WTC11 (cell line): Measurements from ENCODE around the gene NPB. TPM values are rescaled to one million over a fixed set of nuclear protein-coding genes. Genes with fewer than 3 reads are reported as not detected.
A peak's percentile ranks its signal among the peaks of the same experiment; 100 is the strongest.

Source experiments
- ATAC-seq: fragments of 200-7000 bp; cut with Tn5 transposase; 2 replicates; pipeline ENCODE4 v1.10.0; 2021; ENCODE audit warnings: mild to moderate bottlenecking, moderate library complexity
- CTCF ChIA-PET: fragments of 300-600 bp; sonication (Branson Sonifier 250); formaldehyde crosslinking; loops from one replicate; lab custom pipeline; 2021; ENCODE audit warnings: antibody characterized with exemption; lab: Charles Lee
- POLR2A ChIA-PET: fragments of 350-600 bp; sonication (Branson Sonifier 250); formaldehyde crosslinking; loops from one replicate; lab custom pipeline; 2021; ENCODE audit warnings: antibody characterized with exemption; lab: Charles Lee
- DNase-seq: peaks from one replicate; pipeline ENCODE4 v3.0.0; 2021; ENCODE audit warnings: low spot score
- H3K27ac Mint-ChIP-seq: 2 replicates; pipeline ENCODE4 v1.8.0; 2021; ENCODE audit warnings: mixed read lengths
- H3K27me3 Mint-ChIP-seq: 2 replicates; pipeline ENCODE4 v1.8.0; 2021; ENCODE audit warnings: low read depth, mild to moderate bottlenecking, moderate library complexity, mixed read lengths
- H3K36me3 Mint-ChIP-seq: 2 replicates; pipeline ENCODE4 v1.8.0; 2021; ENCODE audit warnings: mixed read lengths
- H3K4me1 Mint-ChIP-seq: 2 replicates; pipeline ENCODE4 v1.8.0; 2022; ENCODE audit warnings: mixed read lengths
- H3K4me3 Mint-ChIP-seq: 2 replicates; pipeline ENCODE4 v1.8.0; 2021; ENCODE audit warnings: mild to moderate bottlenecking, moderate library complexity, mixed read lengths
- H3K9me3 Mint-ChIP-seq: 2 replicates; pipeline ENCODE4 v1.8.0; 2021; ENCODE audit warnings: mixed read lengths
- ATF3 ChIP-seq: sonication (generic); formaldehyde crosslinking; conservative IDR thresholded peaks from 2 replicates; pipeline ENCODE4 v1.8.1; 2022; ENCODE audit warnings: mild to moderate bottlenecking, missing genetic modification reagents
- ETV6 ChIP-seq: sonication (generic); formaldehyde crosslinking; IDR thresholded peaks from 2 replicates; pipeline ENCODE4 v1.8.1; 2022; ENCODE audit warnings: mild to moderate bottlenecking, missing genetic modification reagents
- FOXJ3 ChIP-seq: sonication (generic); formaldehyde crosslinking; IDR thresholded peaks from 2 replicates; pipeline ENCODE4 v1.9.0; 2021; ENCODE audit warnings: missing genetic modification reagents, mild to moderate bottlenecking, borderline replicate concordance
- FOXP4 ChIP-seq: sonication (generic); formaldehyde crosslinking; IDR thresholded peaks from 2 replicates; pipeline ENCODE4 v1.8.0; 2022; ENCODE audit warnings: mild to moderate bottlenecking, missing genetic modification reagents
- ZBTB21 ChIP-seq: sonication (generic); formaldehyde crosslinking; IDR thresholded peaks from 2 replicates; pipeline ENCODE4 v1.8.1; 2023; ENCODE audit warnings: mild to moderate bottlenecking, missing genetic modification reagents, borderline replicate concordance
- ZNF281 ChIP-seq: sonication (generic); formaldehyde crosslinking; IDR thresholded peaks from 2 replicates; pipeline ENCODE4 v1.8.0; 2023; ENCODE audit warnings: mild to moderate bottlenecking, missing genetic modification reagents
- ZNF317 ChIP-seq: sonication (generic); formaldehyde crosslinking; IDR thresholded peaks from 2 replicates; pipeline ENCODE4 v1.8.1; 2023; ENCODE audit warnings: low read depth, mild to moderate bottlenecking, moderate library complexity, missing genetic modification reagents, borderline replicate concordance
- total RNA-seq: library from RNA; stranded (reverse); gene quantifications from 3 replicates; pipeline ENCODE4 v1.2.3, GENCODE V29; 2021
- TF ChIP-seq, protein P1 (sequence below): sonication (generic); formaldehyde crosslinking; IDR thresholded peaks from 2 replicates; pipeline ENCODE4 v1.8.1; 2023; ENCODE audit warnings: mild to moderate bottlenecking, moderate library complexity, missing genetic modification reagents
- TF ChIP-seq, protein P2 (sequence below): sonication (generic); formaldehyde crosslinking; IDR thresholded peaks from 2 replicates; pipeline ENCODE4 v1.8.1; 2023; ENCODE audit warnings: mild to moderate bottlenecking, missing genetic modification reagents

NPB gene
- total RNA-seq, 1 experiment from 2014 or later: 1.9 TPM

DNA sequence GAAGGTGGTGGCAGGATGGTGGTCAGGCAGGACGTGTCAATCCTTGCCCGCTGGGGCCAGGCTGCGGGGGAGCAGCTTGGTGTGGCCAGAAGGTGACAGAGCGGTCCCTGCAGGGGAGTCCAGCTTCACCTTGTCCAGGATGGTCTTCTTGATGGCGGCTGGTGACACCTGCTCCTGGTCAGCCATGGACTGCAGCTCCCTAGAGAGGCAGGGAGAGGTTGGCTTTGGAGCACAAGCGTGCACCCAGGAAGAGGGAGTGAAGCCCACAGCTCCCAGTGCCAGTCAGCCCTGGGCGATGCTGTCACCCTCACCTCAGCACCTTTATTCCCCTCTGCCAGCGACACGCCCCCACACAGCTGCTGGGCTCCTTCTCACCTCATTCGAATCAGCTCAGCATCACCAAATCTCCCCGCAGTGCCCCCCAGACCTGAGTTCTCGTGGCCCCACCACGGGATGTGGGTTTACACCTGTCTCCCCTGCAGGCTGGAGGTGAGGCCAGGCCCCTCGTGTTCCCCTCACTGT, 31.2 kb downstream of the NPB start:
- ATAC-seq (no peak), DNase-seq (no peak)
- peaks cover 15% of the 10 kb centered on the region; the same call in 1 of the 2 replicates for H3K4me1 Mint-ChIP-seq
- CTCF ChIA-PET: no interaction called here
- peaks cover 10% of the 10 kb centered on the region; the same call in 1 of the 2 replicates for H3K36me3 Mint-ChIP-seq
- POLR2A ChIA-PET: interaction anchor here (0.8 to 1.5 kb wide), 3 partner anchors 10 to 113 kb away, joined by 3 to 9 read pairs (median 4); no protein-coding TSS in a partner anchor
- H3K27ac Mint-ChIP-seq: no peak overlapping the region
- no peaks in the 10 kb centered on the region for H3K9me3 Mint-ChIP-seq
- TF ChIP-seq ATF3 (CRISPR knock-in tag): no peak
- TF ChIP-seq, protein P1, sequence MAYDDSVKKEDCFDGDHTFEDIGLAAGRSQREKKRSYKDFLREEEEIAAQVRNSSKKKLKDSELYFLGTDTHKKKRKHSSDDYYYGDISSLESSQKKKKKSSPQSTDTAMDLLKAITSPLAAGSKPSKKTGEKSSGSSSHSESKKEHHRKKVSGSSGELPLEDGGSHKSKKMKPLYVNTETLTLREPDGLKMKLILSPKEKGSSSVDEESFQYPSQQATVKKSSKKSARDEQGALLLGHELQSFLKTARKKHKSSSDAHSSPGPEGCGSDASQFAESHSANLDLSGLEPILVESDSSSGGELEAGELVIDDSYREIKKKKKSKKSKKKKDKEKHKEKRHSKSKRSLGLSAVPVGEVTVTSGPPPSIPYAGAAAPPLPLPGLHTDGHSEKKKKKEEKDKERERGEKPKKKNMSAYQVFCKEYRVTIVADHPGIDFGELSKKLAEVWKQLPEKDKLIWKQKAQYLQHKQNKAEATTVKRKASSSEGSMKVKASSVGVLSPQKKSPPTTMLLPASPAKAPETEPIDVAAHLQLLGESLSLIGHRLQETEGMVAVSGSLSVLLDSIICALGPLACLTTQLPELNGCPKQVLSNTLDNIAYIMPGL (CRISPR knock-in tag): peak; percentile 37; the same call in 1 of the 2 replicates
- TF ChIP-seq ZNF281: no peak
- TF ChIP-seq ETV6 (CRISPR knock-in tag): no peak
- TF ChIP-seq ZBTB21 (CRISPR knock-in tag): no peak
- H3K4me3 Mint-ChIP-seq: no peak overlapping the region
- H3K27me3 Mint-ChIP-seq: peaks cover 8% of the 10 kb centered on the region

GRCh38 chr17:81934098-81934757, 32.2 kb downstream of the NPB start:
- Mint-ChIP-seq H3K4me3 (no peak overlapping the region), H3K4me1 (peaks cover 15% of the 10 kb centered on the region; the same call in 1 of the 2 replicates), H3K27me3 (peaks cover 5% of the 10 kb centered on the region), H3K36me3 (peaks cover 10% of the 10 kb centered on the region; the same call in 1 of the 2 replicates), H3K27ac (no peak overlapping the region), H3K9me3 (no peaks in the 10 kb centered on the region)
- CTCF ChIA-PET: interaction anchor here (0.5 to 0.7 kb wide), 2 partner anchors 86 to 136 kb away, joined by 4 to 5 read pairs; no protein-coding TSS in a partner anchor
- ATAC-seq (no peak), DNase-seq (no peak)
- POLR2A ChIA-PET: interaction anchor here (0.8 to 1.5 kb wide), 3 partner anchors 11 to 143 kb away, joined by 3 to 9 read pairs (median 4); no protein-coding TSS in a partner anchor
- TF ChIP-seq ZNF317 (CRISPR knock-in tag) (no peak), FOXJ3 (CRISPR knock-in tag) (no peak), FOXP4 (CRISPR knock-in tag) (no peak)
- TF ChIP-seq, protein P2, sequence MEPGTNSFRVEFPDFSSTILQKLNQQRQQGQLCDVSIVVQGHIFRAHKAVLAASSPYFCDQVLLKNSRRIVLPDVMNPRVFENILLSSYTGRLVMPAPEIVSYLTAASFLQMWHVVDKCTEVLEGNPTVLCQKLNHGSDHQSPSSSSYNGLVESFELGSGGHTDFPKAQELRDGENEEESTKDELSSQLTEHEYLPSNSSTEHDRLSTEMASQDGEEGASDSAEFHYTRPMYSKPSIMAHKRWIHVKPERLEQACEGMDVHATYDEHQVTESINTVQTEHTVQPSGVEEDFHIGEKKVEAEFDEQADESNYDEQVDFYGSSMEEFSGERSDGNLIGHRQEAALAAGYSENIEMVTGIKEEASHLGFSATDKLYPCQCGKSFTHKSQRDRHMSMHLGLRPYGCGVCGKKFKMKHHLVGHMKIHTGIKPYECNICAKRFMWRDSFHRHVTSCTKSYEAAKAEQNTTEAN (CRISPR knock-in tag): no peak
